GM18861 (cell line): Measurements from ENCODE around the gene SEPHS1.
"Not testable (repeated sequence)": the region's sequence is repeated elsewhere in the genome, so short reads cannot be mapped to it uniquely, and the experiment has no call there.

ENCODE experiments used
- ATAC-seq: cut with Tn5 transposase; IDR thresholded peaks from one replicate; pipeline ENCODE4 v1.9.1; 2021; ENCODE audit not compliant: unreplicated experiment

The SEPHS1 gene

GRCh38 chr10:13291821-13292773, 56.0 kb downstream of the SEPHS1 start:
- no peak for ATAC-seq

- no peak for ATAC-seq
Measured at GRCh38 chr10:13291061-13291460, 57.0 kb downstream of the SEPHS1 start.

GRCh38 chr10:13284050-13284449, 64.0 kb downstream of the SEPHS1 start:
- ATAC-seq, result no peak

- not testable (repeated sequence) for ATAC-seq
Measured at GRCh38 chr10:13282348-13282747, 65.7 kb downstream of the SEPHS1 start.

- no peak for ATAC-seq
Measured at GRCh38 chr10:13276749-13277365, 71.2 kb downstream of the SEPHS1 start.

- ATAC-seq, result not testable (repeated sequence)
Measured at GRCh38 chr10:13276146-13276545, 71.9 kb downstream of the SEPHS1 start.

- no peak for ATAC-seq
Measured at GRCh38 chr10:13272164-13272571, 75.9 kb downstream of the SEPHS1 start.

GRCh38 chr10:13271552-13272163, 76.4 kb downstream of the SEPHS1 start:
- ATAC-seq, result no peak

- no peak for ATAC-seq
Measured at GRCh38 chr10:13270877-13271551, 77.1 kb downstream of the SEPHS1 start.

GRCh38 chr10:13268841-13269240, 79.3 kb downstream of the SEPHS1 start:
- no peak for ATAC-seq

- no peak for ATAC-seq
Measured at GRCh38 chr10:13268310-13268709, 79.8 kb downstream of the SEPHS1 start.
